Head of caudate nucleus (tissue), 42 donors: ENCODE measurements around the gene CEP41.
A peak's percentile ranks its signal among the peaks of the same experiment; 100 is the strongest.

Experiments used
- DNase-seq, 42 donors: peaks; one replicate each; pipeline versions ENCODE4 v3.0.0 to v3.0.0-alpha.2; 2020 to 2021; ENCODE audit warnings: mixed read lengths in 7 of 42
- intact Hi-C: fragments of 100-400 bp; cut with DNase I; formaldehyde crosslinking; loops from one replicate; pipeline ENCODE4 v1.15.0; 2022

Gene CEP41

DNA sequence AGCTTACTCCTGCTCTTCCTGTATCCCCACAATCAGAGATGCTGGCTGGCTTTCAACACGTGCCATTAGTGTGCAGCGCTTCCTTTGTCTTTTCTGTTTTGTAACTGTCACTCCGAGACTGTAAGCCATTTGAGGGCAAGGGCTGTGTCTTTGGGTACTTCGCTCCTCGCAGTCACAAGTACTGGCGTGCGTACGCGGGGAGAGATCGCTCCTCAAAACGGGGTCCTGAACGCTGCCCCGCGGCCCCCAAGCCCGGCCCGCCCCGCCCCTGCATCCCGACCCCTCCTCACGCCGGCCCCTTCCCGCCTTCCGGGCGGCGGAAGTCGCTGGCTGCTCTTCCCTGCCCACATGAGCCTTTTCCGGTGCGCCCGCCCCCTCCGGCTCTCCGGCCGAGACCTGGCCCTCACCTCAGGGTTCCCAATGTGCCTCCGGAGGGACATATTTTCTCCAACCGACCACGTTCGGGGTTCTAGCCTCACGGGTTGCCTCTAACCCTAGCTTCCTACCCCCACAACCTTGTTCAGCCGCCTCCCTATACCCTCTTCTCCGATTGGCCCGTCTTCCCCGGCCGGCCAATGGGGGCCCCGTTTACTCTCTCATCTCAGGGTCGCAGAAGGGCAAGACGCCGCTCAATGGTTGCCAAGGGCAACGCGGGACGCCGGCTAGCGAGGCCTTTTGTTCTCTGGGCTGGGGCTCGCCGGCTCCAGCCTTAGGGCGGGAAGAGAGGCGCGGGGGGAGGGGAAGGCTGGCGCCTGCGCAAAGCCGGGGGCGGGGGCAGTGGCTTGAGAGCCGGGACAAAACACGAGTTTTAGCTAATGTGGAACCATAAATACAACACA is at the start of gene CEP41:
Gene CEP41, minus strand, starts transcription at position 490 of the 839 bp plus-strand sequence. Its CDS starts 50 bp downstream, at position 440.
- intact Hi-C loops, result no loop called here
- DNase-seq, result peak; percentile 93 to 99 (median 98)

DNA sequence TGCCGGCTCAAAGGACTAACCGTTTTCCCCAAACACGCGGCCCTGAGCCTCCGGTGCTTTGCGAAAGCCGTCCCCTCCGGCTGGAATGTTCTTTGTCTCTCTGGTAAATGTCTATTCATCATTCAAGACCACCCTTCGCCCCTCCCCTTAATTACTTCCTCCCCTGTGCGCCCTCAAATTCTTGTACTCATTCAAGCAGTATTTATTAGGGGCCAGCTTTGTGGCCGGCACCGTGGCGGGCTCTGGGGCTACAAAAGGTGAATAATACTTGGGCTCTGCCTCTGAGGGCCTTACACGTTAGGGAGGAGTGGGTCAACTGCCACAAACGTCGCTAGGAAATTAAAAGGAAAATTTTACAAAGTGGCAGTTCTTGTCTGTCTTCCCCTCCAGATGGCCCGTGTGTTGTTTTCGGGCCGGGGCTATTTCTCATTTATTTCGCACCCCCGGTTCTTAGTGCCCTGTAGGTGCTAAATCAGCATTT is 49.5 kb upstream of the CEP41 start:
- intact Hi-C loops, result no loop called here
- DNase-seq, result peak in 1 of 42 donors; percentile 9

- peak in 1 of 42 donors; percentile 25 for DNase-seq
- intact Hi-C loops, result loop anchor here (10.0 kb wide), 1 partner anchor 215 kb away; no protein-coding TSS in a partner anchor
These were observed 48.5 kb upstream of the CEP41 start for GRCh38 chr7:130489140-130489983.

- peak in 5 of 42 donors; percentile 13 to 46 (median 33) for DNase-seq
- intact Hi-C loops, result loop anchor here (10.0 kb wide), 1 partner anchor 214 kb away; no protein-coding TSS in a partner anchor
These were observed 47.8 kb upstream of the CEP41 start for GRCh38 chr7:130488392-130489139.

- intact Hi-C loops, result loop anchor here (10.0 kb wide), 1 partner anchor 212 kb away; no protein-coding TSS in a partner anchor
These were observed 46.2 kb upstream of the CEP41 start for GRCh38 chr7:130486954-130487436.

DNA sequence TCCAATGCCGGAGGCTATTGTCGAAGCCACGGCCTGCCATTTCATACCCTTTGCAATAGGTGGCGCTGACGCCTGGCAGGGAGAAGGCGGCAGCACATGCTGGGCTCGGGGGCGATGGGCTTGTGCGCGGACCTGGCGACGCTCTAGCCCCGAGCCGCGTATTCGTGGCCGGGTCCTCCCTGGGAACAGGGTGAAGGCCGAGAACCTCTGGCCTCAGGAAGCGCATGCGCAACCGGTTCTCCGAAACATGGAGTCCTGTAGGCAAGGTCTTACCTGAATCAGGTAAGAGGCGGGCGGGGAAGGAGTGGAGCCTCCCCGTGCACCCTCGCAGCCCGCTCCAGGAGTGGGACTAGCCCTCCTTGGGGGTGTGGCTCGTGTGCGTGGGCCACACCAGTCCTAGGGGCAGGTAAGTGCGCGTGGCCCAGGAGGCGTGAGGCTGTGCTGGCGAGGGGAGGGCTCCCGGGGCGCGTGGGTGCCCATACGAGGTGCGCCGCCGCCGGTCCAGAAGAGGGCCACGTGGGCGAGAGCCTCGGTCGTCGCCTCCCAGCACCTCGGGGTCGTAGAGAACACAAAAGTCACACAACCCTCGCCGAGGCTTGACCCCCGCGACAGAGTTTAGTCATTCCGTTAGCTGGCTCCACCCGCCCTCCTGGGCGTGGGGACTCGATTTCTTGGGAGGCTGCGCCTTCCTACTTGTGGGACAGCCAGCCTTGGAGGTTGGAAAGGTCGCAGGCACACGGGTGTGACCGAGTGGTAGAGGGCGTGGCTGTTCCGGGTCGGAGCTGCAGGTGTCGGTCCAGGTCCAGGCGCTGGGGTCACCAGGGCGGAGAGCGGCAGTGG is 45.5 kb upstream of the CEP41 start:
- intact Hi-C loops, result loop anchor here (10.0 kb wide), 1 partner anchor 212 kb away; no protein-coding TSS in a partner anchor
- DNase-seq, result peak; percentile 23 to 80 (median 57)

More at GRCh38 chr7:130486954-130487436, 46.2 kb upstream of the CEP41 start:
- DNase-seq, result peak in 6 of 42 donors; percentile 18 to 41 (median 28)

DNA sequence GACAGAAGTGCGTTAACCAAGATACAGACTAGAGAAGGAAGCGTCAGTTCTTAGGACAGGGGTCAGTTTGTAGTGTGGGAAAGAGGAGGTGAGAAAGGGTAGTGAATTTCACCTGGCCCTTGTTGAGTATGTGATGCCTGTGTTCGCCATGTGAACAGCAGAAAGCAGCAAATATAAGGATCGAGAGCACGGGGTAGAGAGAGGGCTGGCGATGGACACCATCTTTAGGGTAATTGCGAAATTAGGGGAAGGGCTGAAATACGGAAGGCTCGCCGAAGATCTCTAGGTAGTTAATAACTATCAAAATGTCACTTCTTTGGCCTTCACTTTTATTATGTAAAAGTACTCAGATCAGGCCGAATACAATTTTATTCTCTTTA is 44.9 kb upstream of the CEP41 start:
- no peak for DNase-seq
- intact Hi-C loops, result loop anchor here (10.0 kb wide), 1 partner anchor 211 kb away; no protein-coding TSS in a partner anchor

GRCh38 chr7:130483031-130483430 is 42.2 kb upstream of the CEP41 start:
- DNase-seq, result no peak
- intact Hi-C loops, result loop anchor here (10.0 kb wide), 1 partner anchor 208 kb away; no protein-coding TSS in a partner anchor

DNA sequence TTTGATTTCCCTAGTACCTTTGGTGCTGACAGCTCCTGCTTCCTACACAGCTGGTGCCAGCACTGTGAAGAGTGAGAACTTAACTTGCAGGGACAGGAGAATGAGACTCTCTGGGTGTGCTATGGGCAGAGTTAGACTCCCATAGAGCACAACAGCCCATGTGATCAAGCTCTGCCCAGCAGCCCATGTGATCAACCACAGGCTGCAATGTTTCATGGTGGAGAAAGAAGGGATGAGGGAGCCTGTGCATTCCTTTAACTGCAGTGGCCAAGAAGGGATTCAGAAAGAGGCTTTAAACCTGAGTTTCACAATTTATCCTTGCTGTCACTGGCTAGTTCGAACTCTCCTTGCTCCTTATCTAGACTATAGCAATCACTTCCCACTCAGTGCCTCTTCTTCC is 41.1 kb upstream of the CEP41 start:
- DNase-seq, result no peak
- intact Hi-C loops, result loop anchor here (10.0 kb wide), 1 partner anchor 207 kb away; no protein-coding TSS in a partner anchor

DNA sequence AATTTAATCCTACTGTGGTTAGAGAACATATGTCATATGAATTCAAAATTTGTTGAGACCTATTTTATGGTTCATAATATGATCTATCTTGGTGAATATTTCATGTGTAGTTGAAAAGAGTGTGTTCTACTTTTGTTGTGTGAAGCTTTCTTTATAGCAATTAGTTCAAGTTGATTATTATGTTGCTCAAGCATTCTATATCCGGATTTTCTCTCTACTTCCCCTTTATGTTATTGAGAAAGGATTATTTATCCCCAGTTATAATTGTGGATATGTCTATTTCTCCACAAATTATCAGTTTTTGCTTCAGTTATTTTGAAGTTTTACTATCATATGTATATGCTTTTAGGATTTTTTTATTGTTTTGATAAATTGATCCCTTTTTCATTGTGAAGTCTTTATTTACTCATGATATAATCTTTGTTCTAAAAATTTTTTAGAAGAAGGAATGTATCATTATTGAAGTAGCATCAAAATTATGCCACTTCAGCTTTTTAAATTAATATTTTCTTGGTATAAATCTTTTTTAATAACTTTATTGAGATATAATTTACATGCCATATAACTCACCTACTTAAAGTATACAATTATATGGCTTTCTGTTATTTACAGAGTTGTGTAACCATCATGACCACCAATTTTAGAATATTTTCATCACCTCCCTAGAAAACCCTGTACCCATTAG is 39.0 kb upstream of the CEP41 start:
- DNase-seq, result no peak
- intact Hi-C loops, result loop anchor here (10.0 kb wide), 1 partner anchor 205 kb away; no protein-coding TSS in a partner anchor

- intact Hi-C loops, result no loop called here
- DNase-seq, result no peak
These were observed 38.2 kb upstream of the CEP41 start for GRCh38 chr7:130478991-130479390.

DNA sequence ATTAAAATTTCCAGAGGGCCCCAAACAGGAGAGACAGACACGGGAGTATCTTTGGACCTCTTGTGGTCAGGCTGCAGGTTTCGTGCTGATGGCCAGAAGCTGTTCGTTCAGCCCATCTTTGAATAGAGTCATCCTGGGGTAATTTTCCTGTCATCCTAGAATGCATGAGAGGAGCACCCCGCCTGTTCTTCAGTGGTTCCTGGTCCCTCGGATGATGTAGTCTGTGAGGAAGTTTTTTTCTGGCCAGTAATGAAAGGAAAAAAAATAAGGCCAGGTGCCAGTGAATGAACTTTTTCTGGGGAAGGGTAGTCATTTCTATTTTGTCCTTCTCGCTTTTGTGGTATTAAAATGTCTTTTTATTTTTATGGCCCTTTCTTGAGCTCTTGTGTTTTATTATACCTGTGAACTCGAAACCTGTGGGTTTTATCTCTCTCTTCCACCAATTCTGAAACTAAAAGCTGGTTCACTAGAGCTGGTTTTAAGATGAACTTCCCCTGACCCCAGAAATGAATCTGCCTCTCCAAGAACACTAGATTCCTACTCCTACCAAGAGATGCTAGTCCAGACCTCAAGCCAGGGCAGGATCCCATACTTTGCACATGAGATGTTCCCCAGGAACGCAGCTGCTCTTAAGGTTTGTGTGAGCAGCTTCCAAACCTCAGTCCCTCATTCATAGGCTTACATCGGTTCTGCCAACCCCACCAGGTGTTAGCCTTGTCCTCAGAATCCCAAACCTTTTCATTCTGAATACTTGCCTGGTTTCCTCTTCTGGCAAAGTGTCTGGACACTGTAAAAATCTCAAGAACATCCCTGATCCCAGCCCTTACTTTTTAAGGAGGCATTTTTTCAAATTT is 35.7 kb upstream of the CEP41 start:
- DNase-seq, result no peak
- intact Hi-C loops, result no loop called here

DNA sequence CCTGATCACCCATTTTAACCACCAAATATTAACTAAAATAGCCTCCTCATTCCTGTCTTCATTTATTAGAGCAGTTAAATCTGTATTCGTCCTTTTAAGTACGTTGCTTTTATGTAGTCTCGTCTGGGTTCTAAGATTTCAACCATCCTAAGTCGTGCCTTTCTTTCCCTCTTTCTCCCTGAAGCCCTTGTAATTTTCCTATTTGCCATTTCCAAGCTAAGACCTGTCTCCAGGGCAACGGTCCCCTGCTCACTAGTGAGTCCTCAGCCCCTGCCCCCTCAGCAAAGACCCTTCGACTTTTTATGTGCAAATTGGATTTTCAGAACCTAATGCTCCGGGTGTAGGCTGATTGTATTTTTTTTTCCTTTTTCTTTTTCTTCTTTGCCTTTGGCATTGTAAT is 35.0 kb upstream of the CEP41 start:
- intact Hi-C loops, result no loop called here
- DNase-seq, result no peak

DNA sequence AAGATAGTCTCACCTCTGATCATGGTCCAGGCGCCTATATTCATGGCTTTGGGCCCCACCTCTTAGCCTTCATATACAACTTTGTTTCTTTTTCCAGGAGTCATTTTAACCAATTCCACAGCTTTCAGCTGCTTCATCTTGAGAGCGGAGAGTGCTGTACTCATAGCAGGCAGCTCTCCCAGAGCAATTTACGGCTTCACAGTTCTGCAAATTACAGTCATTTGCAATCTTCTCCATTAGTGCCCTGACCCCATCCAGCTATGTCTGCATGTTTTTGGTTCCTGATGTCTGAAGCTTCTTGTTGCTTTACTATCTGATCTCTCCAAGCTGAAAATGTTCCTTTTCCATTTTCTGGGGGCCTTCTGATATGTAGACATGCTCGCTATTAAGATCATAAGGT is 33.1 kb upstream of the CEP41 start:
- no peak for DNase-seq
- intact Hi-C loops, result no loop called here

- no peak for DNase-seq
- intact Hi-C loops, result no loop called here
These were observed 32.5 kb upstream of the CEP41 start for GRCh38 chr7:130473289-130473688.

- intact Hi-C loops, result no loop called here
- DNase-seq, result no peak
These were observed 31.2 kb upstream of the CEP41 start for GRCh38 chr7:130471974-130472373.
